ENCODE results near the gene PINLYP.
"Not testable (repeated sequence)": the region's sequence is repeated elsewhere in the genome, so short reads cannot be mapped to it uniquely, and the experiment has no call there.

The PINLYP gene

GRCh38 chr19:43584484-43584883 is 8.9 kb downstream of the PINLYP start:
- H3K4me3 ChIP-seq (ENCODE audit: low read depth, low read length): no peak overlapping the region
- no peak for DNase-seq (ENCODE audit: low read depth)
- TF ChIP-seq MYC (IDR thresholded peaks at IDR 0.05; ENCODE audit: low read depth, low read length): no peak
- TF ChIP-seq POLR2A (IDR thresholded peaks at IDR 0.05; ENCODE audit: extremely low read depth, insufficient read length): no peak
- no peak for TF ChIP-seq CTCF (IDR thresholded peaks at IDR 0.05; ENCODE audit: low read depth, low read length)
- TF ChIP-seq, protein P1, sequence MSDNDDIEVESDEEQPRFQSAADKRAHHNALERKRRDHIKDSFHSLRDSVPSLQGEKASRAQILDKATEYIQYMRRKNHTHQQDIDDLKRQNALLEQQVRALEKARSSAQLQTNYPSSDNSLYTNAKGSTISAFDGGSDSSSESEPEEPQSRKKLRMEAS (IDR thresholded peaks at IDR 0.05; ENCODE audit: low read depth, low read length): no peak

DNA sequence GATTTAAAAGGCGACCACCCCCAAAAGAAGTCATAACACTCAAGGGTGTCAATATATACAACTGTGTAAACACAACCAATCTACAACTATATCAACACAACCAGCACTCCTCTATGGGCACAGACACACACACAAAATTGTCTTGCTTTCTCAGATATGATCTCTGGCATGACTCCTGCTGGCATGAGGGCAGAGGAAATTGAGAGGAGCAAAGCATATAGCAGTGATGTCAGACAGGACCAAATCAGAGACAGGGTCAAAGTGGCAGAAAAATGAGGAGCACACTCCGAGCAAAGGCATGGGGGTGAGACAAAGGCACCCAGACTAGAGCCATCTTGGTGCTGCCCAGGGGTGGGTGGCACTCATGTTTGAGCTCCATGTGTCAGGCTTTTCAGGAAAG is 10.7 kb downstream of the PINLYP start:
- no peak overlapping the region for H3K4me3 ChIP-seq (ENCODE audit: low read depth, low read length)
- TF ChIP-seq MYC (IDR thresholded peaks at IDR 0.05; ENCODE audit: low read depth, low read length) (no peak), POLR2A (IDR thresholded peaks at IDR 0.05; ENCODE audit: extremely low read depth, insufficient read length) (no peak), CTCF (IDR thresholded peaks at IDR 0.05; ENCODE audit: low read depth, low read length) (no peak)
- TF ChIP-seq, protein P1 (IDR thresholded peaks at IDR 0.05; ENCODE audit: low read depth, low read length): no peak
- no peak for DNase-seq (ENCODE audit: low read depth)

GRCh38 chr19:43587029-43587428 is 11.4 kb downstream of the PINLYP start:
- not testable (repeated sequence) for DNase-seq (ENCODE audit: low read depth)

GRCh38 chr19:43589277-43589676 is 13.7 kb downstream of the PINLYP start:
- H3K4me3 ChIP-seq (ENCODE audit: low read depth, low read length): no peak overlapping the region
- TF ChIP-seq MYC (IDR thresholded peaks at IDR 0.05; ENCODE audit: low read depth, low read length) (no peak), POLR2A (IDR thresholded peaks at IDR 0.05; ENCODE audit: extremely low read depth, insufficient read length) (no peak), CTCF (IDR thresholded peaks at IDR 0.05; ENCODE audit: low read depth, low read length) (no peak)
- TF ChIP-seq, protein P1 (IDR thresholded peaks at IDR 0.05; ENCODE audit: low read depth, low read length): no peak
- no peak for DNase-seq (ENCODE audit: low read depth)

More at GRCh38 chr19:43587029-43587428, 11.4 kb downstream of the PINLYP start:
- H3K4me3 ChIP-seq (ENCODE audit: low read depth, low read length): not testable (repeated sequence)

DNA sequence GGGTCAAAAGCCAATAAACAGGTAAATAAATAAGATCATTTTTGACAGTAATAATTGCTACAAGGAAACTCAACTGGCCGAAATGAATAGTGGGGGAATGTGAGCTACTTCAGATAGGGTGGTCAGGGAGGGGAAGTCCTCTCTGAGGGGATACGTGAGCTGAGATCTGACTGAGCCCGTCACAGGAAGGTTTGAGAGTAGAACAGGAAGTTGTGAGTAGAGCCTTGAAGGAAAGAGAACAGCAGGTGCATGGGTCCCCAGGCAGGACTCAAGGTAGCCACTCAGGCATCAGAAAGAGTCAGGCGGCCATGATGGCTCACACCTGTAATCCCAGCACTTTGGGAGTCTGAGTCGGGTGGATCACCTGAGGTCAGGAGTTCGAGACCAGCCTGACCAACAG is 14.1 kb downstream of the PINLYP start:
- TF ChIP-seq, protein P1 (IDR thresholded peaks at IDR 0.05; ENCODE audit: low read depth, low read length): no peak
- TF ChIP-seq CTCF (IDR thresholded peaks at IDR 0.05; ENCODE audit: low read depth, low read length) (no peak), MYC (IDR thresholded peaks at IDR 0.05; ENCODE audit: low read depth, low read length) (no peak), POLR2A (IDR thresholded peaks at IDR 0.05; ENCODE audit: extremely low read depth, insufficient read length) (no peak)
- H3K4me3 ChIP-seq (ENCODE audit: low read depth, low read length): no peak overlapping the region
- DNase-seq (ENCODE audit: low read depth): no peak

- no peak for DNase-seq (ENCODE audit: low read depth)
These were observed 16.5 kb downstream of the PINLYP start for GRCh38 chr19:43591904-43592772.

More at GRCh38 chr19:43591904-43592772, 16.5 kb downstream of the PINLYP start:
- TF ChIP-seq MYC (IDR thresholded peaks at IDR 0.05; ENCODE audit: low read depth, low read length): no peak
- no peak overlapping the region for H3K4me3 ChIP-seq (ENCODE audit: low read depth, low read length)
